Neural progenitor cell (in vitro differentiated cells): ENCODE data around the gene GSTO2. TPM values are rescaled to one million over a fixed set of nuclear protein-coding genes. Genes with fewer than 3 reads are reported as not detected.
A peak's percentile ranks its signal among the peaks of the same experiment; 100 is the strongest.

Experiments
- DNase-seq: peaks from one replicate; pipeline ENCODE4 v3.0.0-alpha.2; 2016; ENCODE audit warnings: low spot score
- H2AFZ ChIP-seq: fragments of 200-600 bp; sonication (generic); replicated peaks from 2 replicates; pipeline ENCODE4 v1.6.1; 2016; ENCODE audit warnings: antibody characterized with exemption
- H3F3A ChIP-seq: fragments of 200-600 bp; sonication (generic); 2 replicates; pipeline ENCODE4 v1.6.1; 2016; ENCODE audit warnings: antibody characterized with exemption, low read depth
- H3K27ac ChIP-seq: fragments of 200-600 bp; sonication (generic); 2 replicates; pipeline ENCODE4 v1.5.1; 2016; ENCODE audit warnings: mild to moderate bottlenecking
- H3K27me3 ChIP-seq: fragments of 200-600 bp; sonication (generic); 2 replicates; pipeline ENCODE4 v1.6.1; 2016; ENCODE audit warnings: mild to moderate bottlenecking, moderate library complexity
- H3K36me3 ChIP-seq: fragments of 200-600 bp; sonication (generic); 2 replicates; pipeline ENCODE4 v1.5.1; 2016
- H3K4me1 ChIP-seq: fragments of 200-600 bp; sonication (generic); 2 replicates; pipeline ENCODE4 v1.6.1; 2016; ENCODE audit warnings: mixed run types
- H3K4me2 ChIP-seq: fragments of 200-600 bp; sonication (generic); 2 replicates; pipeline ENCODE4 v1.6.1; 2016
- H3K4me3 ChIP-seq: fragments of 200-600 bp; sonication (generic); 2 replicates; pipeline ENCODE4 v1.5.1; 2016
- H3K79me2 ChIP-seq: fragments of 200-600 bp; sonication (generic); 2 replicates; pipeline ENCODE4 v1.6.1; 2016; ENCODE audit warnings: low read depth
- H3K9ac ChIP-seq: fragments of 200-600 bp; sonication (generic); 2 replicates; pipeline ENCODE4 v1.6.1; 2016
- H3K9me3 ChIP-seq: fragments of 200-600 bp; sonication (generic); 2 replicates; pipeline ENCODE4 v1.5.1; 2016; ENCODE audit warnings: low read depth
- H4K20me1 ChIP-seq: fragments of 200-600 bp; sonication (generic); 2 replicates; pipeline ENCODE4 v1.6.1; 2016; ENCODE audit warnings: low read depth
- H3K27ac Mint-ChIP-seq: 3 replicates; pipeline ENCODE4 v1.8.0; 2021; ENCODE audit warnings: mixed read lengths
- H3K27me3 Mint-ChIP-seq: 2 replicates; pipeline ENCODE4 v1.8.0; 2022; ENCODE audit warnings: low read depth, mild to moderate bottlenecking, inconsistent platforms, moderate library complexity, mixed read lengths; ENCODE audit not compliant: insufficient read depth
- H3K36me3 Mint-ChIP-seq: 3 replicates; pipeline ENCODE4 v1.8.0; 2021; ENCODE audit warnings: mixed read lengths
- H3K4me1 Mint-ChIP-seq: 3 replicates; pipeline ENCODE4 v1.8.0; 2021; ENCODE audit warnings: mixed read lengths
- H3K4me3 Mint-ChIP-seq: 3 replicates; pipeline ENCODE4 v1.8.0; 2021; ENCODE audit warnings: mild to moderate bottlenecking, moderate library complexity, mixed read lengths
- H3K9me3 Mint-ChIP-seq: 3 replicates; pipeline ENCODE4 v1.8.0; 2020; ENCODE audit warnings: mixed read lengths
- EZH2 ChIP-seq: fragments of 200-600 bp; sonication (generic); IDR thresholded peaks from 2 replicates; pipeline ENCODE4 v1.6.1; 2017; ENCODE audit warnings: antibody characterized with exemption, mild to moderate bottlenecking, moderate library complexity
- EZH2phosphoT487 ChIP-seq: fragments of 200-600 bp; sonication (generic); IDR thresholded peaks from 2 replicates; pipeline ENCODE4 v1.6.1; 2017; ENCODE audit warnings: antibody characterized with exemption
- total RNA-seq: library from RNA; depleted of rRNA; stranded (reverse); fragments of >200 nt; gene quantifications from 2 replicates; pipeline ENCODE4 v1.2.3, GENCODE V29; 2015; ENCODE audit warnings: low replicate concordance
- TF ChIP-seq, protein P1 (sequence below): fragments of 200-600 bp; sonication (generic); IDR thresholded peaks from 2 replicates; pipeline ENCODE4 v1.5.1; 2017; ENCODE audit warnings: antibody characterized with exemption, mild to moderate bottlenecking

GSTO2 gene
- total RNA-seq, 1 donor from 2014 or later = 4.9 TPM

- no peak overlapping the region for H3K9ac ChIP-seq
- no peak overlapping the region for H3K4me2 ChIP-seq
- H3K79me2 ChIP-seq = no peaks in the 10 kb centered on the region
- no peaks in the 10 kb centered on the region for H3F3A ChIP-seq
- TF ChIP-seq EZH2phosphoT487 = no peak
- TF ChIP-seq, protein P1, sequence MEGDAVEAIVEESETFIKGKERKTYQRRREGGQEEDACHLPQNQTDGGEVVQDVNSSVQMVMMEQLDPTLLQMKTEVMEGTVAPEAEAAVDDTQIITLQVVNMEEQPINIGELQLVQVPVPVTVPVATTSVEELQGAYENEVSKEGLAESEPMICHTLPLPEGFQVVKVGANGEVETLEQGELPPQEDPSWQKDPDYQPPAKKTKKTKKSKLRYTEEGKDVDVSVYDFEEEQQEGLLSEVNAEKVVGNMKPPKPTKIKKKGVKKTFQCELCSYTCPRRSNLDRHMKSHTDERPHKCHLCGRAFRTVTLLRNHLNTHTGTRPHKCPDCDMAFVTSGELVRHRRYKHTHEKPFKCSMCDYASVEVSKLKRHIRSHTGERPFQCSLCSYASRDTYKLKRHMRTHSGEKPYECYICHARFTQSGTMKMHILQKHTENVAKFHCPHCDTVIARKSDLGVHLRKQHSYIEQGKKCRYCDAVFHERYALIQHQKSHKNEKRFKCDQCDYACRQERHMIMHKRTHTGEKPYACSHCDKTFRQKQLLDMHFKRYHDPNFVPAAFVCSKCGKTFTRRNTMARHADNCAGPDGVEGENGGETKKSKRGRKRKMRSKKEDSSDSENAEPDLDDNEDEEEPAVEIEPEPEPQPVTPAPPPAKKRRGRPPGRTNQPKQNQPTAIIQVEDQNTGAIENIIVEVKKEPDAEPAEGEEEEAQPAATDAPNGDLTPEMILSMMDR = no peak
- H3K4me1 Mint-ChIP-seq = peaks cover 9% of the 10 kb centered on the region
- no peak overlapping the region for H3K4me3 ChIP-seq
- peaks cover 8% of the 10 kb centered on the region for H3K9me3 ChIP-seq
- H3K27ac Mint-ChIP-seq = no peak overlapping the region
- DNase-seq = no peak
- H3K36me3 ChIP-seq = no peaks in the 10 kb centered on the region
- H3K27me3 ChIP-seq = peaks cover 4% of the 10 kb centered on the region
- H3K9me3 Mint-ChIP-seq = peaks cover 10% of the 10 kb centered on the region
- no peaks in the 10 kb centered on the region for H4K20me1 ChIP-seq
- H3K27ac ChIP-seq = no peak overlapping the region
- H2AFZ ChIP-seq = no peak overlapping the region
- H3K4me1 ChIP-seq = peaks cover 5% of the 10 kb centered on the region
- no peak overlapping the region for H3K4me3 Mint-ChIP-seq
- H3K27me3 Mint-ChIP-seq = peaks cover 4% of the 10 kb centered on the region
- no peaks in the 10 kb centered on the region for H3K36me3 Mint-ChIP-seq
Observed at GRCh38 chr10:104230490-104230889, 38.5 kb upstream of the GSTO2 start.

GRCh38 chr10:104231784-104232612 is 37.0 kb upstream of the GSTO2 start, which contains the start of gene CFAP43:
TSS of gene CFAP43 (minus strand) at chr10:104232364. CDS start at chr10:104232246, 118 bp downstream.
- TF ChIP-seq EZH2 (peak; percentile 28), EZH2phosphoT487 (no peak)
- TF ChIP-seq, protein P1 = no peak
- Mint-ChIP-seq H3K9me3 (peaks cover 10% of the 10 kb centered on the region), H3K4me1 (peaks cover 9% of the 10 kb centered on the region), H3K4me3 (peak within 1 kb of the TSS; percentile 93), H3K27ac (peak within 1 kb of the TSS; percentile 89), H3K27me3 (peaks cover 4% of the 10 kb centered on the region), H3K36me3 (no peaks in the 10 kb centered on the region)
- Histone ChIP-seq H4K20me1 (no peaks in the 10 kb centered on the region), H3K27ac (no peak within 1 kb of the TSS), H3K9me3 (peaks cover 8% of the 10 kb centered on the region), H3F3A (no peaks in the 10 kb centered on the region), H3K27me3 (peaks cover 4% of the 10 kb centered on the region), H3K4me3 (peak within 1 kb of the TSS; percentile 77), H3K4me1 (peaks cover 5% of the 10 kb centered on the region), H3K4me2 (peak within 1 kb of the TSS; percentile 97), H3K79me2 (no peaks in the 10 kb centered on the region), H3K36me3 (no peaks in the 10 kb centered on the region), H2AFZ (peak within 1 kb of the TSS; percentile 99), H3K9ac (peak within 1 kb of the TSS; percentile 55)
- DNase-seq = peak; percentile 97

- no peak overlapping the region for H3K27ac ChIP-seq
- H3K4me1 ChIP-seq = peaks cover 5% of the 10 kb centered on the region
- Mint-ChIP-seq H3K4me3 (peak overlapping the region; percentile 93), H3K36me3 (no peaks in the 10 kb centered on the region), H3K27ac (no peak overlapping the region), H3K9me3 (peaks cover 10% of the 10 kb centered on the region), H3K4me1 (peaks cover 9% of the 10 kb centered on the region), H3K27me3 (peaks cover 4% of the 10 kb centered on the region)
- H3K27me3 ChIP-seq = peaks cover 4% of the 10 kb centered on the region
- no peaks in the 10 kb centered on the region for H3K79me2 ChIP-seq
- peak overlapping the region; percentile 77 for H3K4me3 ChIP-seq
- peaks cover 8% of the 10 kb centered on the region for H3K9me3 ChIP-seq
- DNase-seq = no peak
- no peaks in the 10 kb centered on the region for H3F3A ChIP-seq
- no peaks in the 10 kb centered on the region for H3K36me3 ChIP-seq
- H4K20me1 ChIP-seq = no peaks in the 10 kb centered on the region
- H3K9ac ChIP-seq = no peak overlapping the region
- peak overlapping the region; percentile 97 for H3K4me2 ChIP-seq
- TF ChIP-seq, protein P1 = no peak
- TF ChIP-seq EZH2phosphoT487 = no peak
- no peak for TF ChIP-seq EZH2
- peak overlapping the region; percentile 99 for H2AFZ ChIP-seq
Observed at GRCh38 chr10:104232613-104233102, 36.3 kb upstream of the GSTO2 start.
